GM12878 (cell line): Measurements from ENCODE around the gene AKAP11.

Source experiments
- CTCF ChIP-seq, 3 experiments: IDR thresholded peaks in 2 of 3; conservative IDR thresholded peaks in 1 of 3; 2 replicates each; pipeline ENCODE4 v1.5.1; 2011; ENCODE audit warnings: low read depth in 3 of 3, low read length in 3 of 3, mild to moderate bottlenecking in 3 of 3, control low read depth in 2 of 3, moderate library complexity in 2 of 3, inconsistent platforms in 1 of 3, mixed read lengths in 1 of 3; ENCODE audit not compliant: control insufficient read depth in 2 of 3, insufficient read depth in 1 of 3; ENCODE audit errors: extremely low read depth in 1 of 3
- EZH2 ChIP-seq: IDR thresholded peaks from 2 replicates; pipeline ENCODE4 v1.6.1; 2012; ENCODE audit warnings: low read depth, mild to moderate bottlenecking, control low read depth, inconsistent platforms, low read length, borderline replicate concordance; ENCODE audit not compliant: control insufficient read depth
- JUND ChIP-seq: IDR thresholded peaks from 2 replicates; pipeline ENCODE4 v1.6.1; 2012; ENCODE audit warnings: low read depth, mild to moderate bottlenecking, low read length, improper control_type of control experiment, moderate library complexity
- MYC ChIP-seq: IDR thresholded peaks from 2 replicates; pipeline ENCODE4 v1.6.1; 2011; ENCODE audit warnings: mild to moderate bottlenecking, low read length, moderate library complexity, inconsistent platforms; ENCODE audit not compliant: insufficient read depth, insufficient replicate concordance, insufficient read length, severe bottlenecking
- NFYB ChIP-seq: IDR thresholded peaks from 2 replicates; pipeline ENCODE4 v1.6.1; 2011; ENCODE audit warnings: low read depth, mild to moderate bottlenecking, low read length, improper control_type of control experiment, moderate library complexity; ENCODE audit not compliant: insufficient read depth
- POLR2A ChIP-seq: IDR thresholded peaks from 2 replicates; pipeline ENCODE4 v1.6.1; 2011; ENCODE audit warnings: low read depth, mild to moderate bottlenecking, low read length
- POLR2AphosphoS5 ChIP-seq: IDR thresholded peaks from 2 replicates; pipeline ENCODE4 v1.6.1; 2011; ENCODE audit warnings: mild to moderate bottlenecking, low read length, inconsistent platforms
- RAD21 ChIP-seq: IDR thresholded peaks from 2 replicates; pipeline ENCODE4 v1.6.1; 2011; ENCODE audit warnings: mild to moderate bottlenecking, low read depth, low read length, moderate library complexity; ENCODE audit not compliant: insufficient read depth
- RFX5 ChIP-seq: IDR thresholded peaks from 2 replicates; pipeline ENCODE4 v1.6.1; 2011; ENCODE audit warnings: low read depth, low read length, improper control_type of control experiment
- ZNF384 ChIP-seq: IDR thresholded peaks from 2 replicates; pipeline ENCODE4 v1.6.1; 2012; ENCODE audit warnings: low read depth, mild to moderate bottlenecking, low read length, improper control_type of control experiment, borderline replicate concordance
- ZZZ3 ChIP-seq: IDR thresholded peaks from 2 replicates; pipeline ENCODE4 v1.6.1; 2011; ENCODE audit warnings: low read depth; ENCODE audit not compliant: control insufficient read depth, insufficient read length
- TF ChIP-seq, protein P1 (sequence below): fragments of 450-650 bp; formaldehyde crosslinking; IDR thresholded peaks from 2 replicates; pipeline ENCODE4 v1.5.0; 2022; ENCODE audit warnings: mild to moderate bottlenecking, missing genetic modification characterization
- TF ChIP-seq, protein P2 (sequence below): fragments of 450-650 bp; IDR thresholded peaks from 2 replicates; pipeline ENCODE4 v1.6.1; 2016; ENCODE audit warnings: mild to moderate bottlenecking

DNA sequence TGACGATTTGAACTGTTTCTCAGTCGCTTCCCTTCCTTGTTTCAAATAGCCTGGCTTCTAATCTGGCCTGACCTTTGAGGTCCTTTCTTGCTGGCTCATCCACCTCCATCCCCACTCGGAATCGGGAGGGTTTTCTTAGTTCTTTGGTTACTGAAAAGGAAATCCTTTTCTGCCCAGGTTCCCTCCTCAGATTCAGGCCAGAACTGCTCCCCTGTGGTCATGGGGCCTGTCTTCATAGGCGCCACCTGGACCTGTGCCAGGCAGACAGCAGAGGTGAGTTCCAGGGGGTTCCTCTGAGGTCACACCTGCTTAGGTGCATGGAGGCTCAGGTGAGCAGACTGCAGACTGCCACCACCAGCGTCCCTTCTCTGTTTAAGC, 62.4 kb downstream of the AKAP11 start:
- TF ChIP-seq POLR2AphosphoS5 = no peak
- TF ChIP-seq RFX5 = no peak
- TF ChIP-seq ZZZ3 = no peak
- TF ChIP-seq JUND = no peak
- TF ChIP-seq MYC = no peak
- TF ChIP-seq RAD21 = no peak
- TF ChIP-seq, protein P1, sequence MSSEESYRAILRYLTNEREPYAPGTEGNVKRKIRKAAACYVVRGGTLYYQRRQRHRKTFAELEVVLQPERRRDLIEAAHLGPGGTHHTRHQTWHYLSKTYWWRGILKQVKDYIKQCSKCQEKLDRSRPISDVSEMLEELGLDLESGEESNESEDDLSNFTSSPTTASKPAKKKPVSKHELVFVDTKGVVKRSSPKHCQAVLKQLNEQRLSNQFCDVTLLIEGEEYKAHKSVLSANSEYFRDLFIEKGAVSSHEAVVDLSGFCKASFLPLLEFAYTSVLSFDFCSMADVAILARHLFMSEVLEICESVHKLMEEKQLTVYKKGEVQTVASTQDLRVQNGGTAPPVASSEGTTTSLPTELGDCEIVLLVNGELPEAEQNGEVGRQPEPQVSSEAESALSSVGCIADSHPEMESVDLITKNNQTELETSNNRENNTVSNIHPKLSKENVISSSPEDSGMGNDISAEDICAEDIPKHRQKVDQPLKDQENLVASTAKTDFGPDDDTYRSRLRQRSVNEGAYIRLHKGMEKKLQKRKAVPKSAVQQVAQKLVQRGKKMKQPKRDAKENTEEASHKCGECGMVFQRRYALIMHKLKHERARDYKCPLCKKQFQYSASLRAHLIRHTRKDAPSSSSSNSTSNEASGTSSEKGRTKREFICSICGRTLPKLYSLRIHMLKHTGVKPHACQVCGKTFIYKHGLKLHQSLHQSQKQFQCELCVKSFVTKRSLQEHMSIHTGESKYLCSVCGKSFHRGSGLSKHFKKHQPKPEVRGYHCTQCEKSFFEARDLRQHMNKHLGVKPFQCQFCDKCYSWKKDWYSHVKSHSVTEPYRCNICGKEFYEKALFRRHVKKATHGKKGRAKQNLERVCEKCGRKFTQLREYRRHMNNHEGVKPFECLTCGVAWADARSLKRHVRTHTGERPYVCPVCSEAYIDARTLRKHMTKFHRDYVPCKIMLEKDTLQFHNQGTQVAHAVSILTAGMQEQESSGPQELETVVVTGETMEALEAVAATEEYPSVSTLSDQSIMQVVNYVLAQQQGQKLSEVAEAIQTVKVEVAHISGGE (CRISPR knock-in tag) = no peak
- TF ChIP-seq, protein P2, sequence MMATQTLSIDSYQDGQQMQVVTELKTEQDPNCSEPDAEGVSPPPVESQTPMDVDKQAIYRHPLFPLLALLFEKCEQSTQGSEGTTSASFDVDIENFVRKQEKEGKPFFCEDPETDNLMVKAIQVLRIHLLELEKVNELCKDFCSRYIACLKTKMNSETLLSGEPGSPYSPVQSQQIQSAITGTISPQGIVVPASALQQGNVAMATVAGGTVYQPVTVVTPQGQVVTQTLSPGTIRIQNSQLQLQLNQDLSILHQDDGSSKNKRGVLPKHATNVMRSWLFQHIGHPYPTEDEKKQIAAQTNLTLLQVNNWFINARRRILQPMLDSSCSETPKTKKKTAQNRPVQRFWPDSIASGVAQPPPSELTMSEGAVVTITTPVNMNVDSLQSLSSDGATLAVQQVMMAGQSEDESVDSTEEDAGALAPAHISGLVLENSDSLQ = no peak
- no peak for TF ChIP-seq ZNF384
- no peak for TF ChIP-seq EZH2
- no peak for TF ChIP-seq CTCF (IDR thresholded peaks at IDR 0.05 in 2 of 3, conservative IDR thresholded peaks at IDR 0.05 in 1 of 3; ENCODE audit: control insufficient read depth in 2 of 3, extremely low read depth in 1 of 3, insufficient read depth in 1 of 3, low read depth in 3 of 3, low read length in 3 of 3)
- no peak for TF ChIP-seq NFYB
- TF ChIP-seq POLR2A = no peak
